ENCODE data around the gene OR52E2.

OR52E2 gene

GRCh38 chr11:5011254-5011653 lies 48.2 kb downstream of the OR52E2 start:
- DNase-seq (ENCODE audit: low spot score) = no peak
